SH-SY5Y (cell line): ENCODE results near the gene AHSP.

Experiments used
- GATA2 ChIP-seq: IDR thresholded peaks from 2 replicates; pipeline ENCODE4 v1.6.1; 2011; ENCODE audit warnings: mild to moderate bottlenecking, low read depth, low read length
- GATA3 ChIP-seq: IDR thresholded peaks from 2 replicates; pipeline ENCODE4 v1.6.1; 2011; ENCODE audit warnings: low read depth, mild to moderate bottlenecking, low read length, moderate library complexity

- TF ChIP-seq GATA2 (no peak), GATA3 (no peak)
Observed at GRCh38 chr16:31486045-31486444, 41.7 kb upstream of the AHSP start.
